Effector memory CD4-positive, alpha-beta T cell (primary cell): ENCODE data around the gene PLA2G2E.
"Not testable (repeated sequence)": the region's sequence is repeated elsewhere in the genome, so short reads cannot be mapped to it uniquely, and the experiment has no call there.

Experiments
- DNase-seq, 3 donors: peaks; one replicate each; pipeline ENCODE4 v3.0.0-alpha.2; 2020
- H3K27ac ChIP-seq: 2 replicates; pipeline ENCODE4 v1.7.0; 2013; ENCODE audit warnings: mild to moderate bottlenecking, low read length, moderate library complexity; ENCODE audit not compliant: insufficient read depth, poor library complexity, severe bottlenecking
- H3K27me3 ChIP-seq: replicated peaks from 2 replicates; pipeline ENCODE4 v1.7.0; 2013; ENCODE audit warnings: mild to moderate bottlenecking, low read length; ENCODE audit not compliant: insufficient read depth, control insufficient read depth, poor library complexity, severe bottlenecking
- H3K36me3 ChIP-seq: 2 replicates; pipeline ENCODE4 v1.7.0; 2013; ENCODE audit warnings: mild to moderate bottlenecking, low read length, moderate library complexity; ENCODE audit not compliant: control insufficient read depth, insufficient read depth
- H3K4me1 ChIP-seq: 2 replicates; pipeline ENCODE4 v1.7.0; 2013; ENCODE audit warnings: low read length, mild to moderate bottlenecking; ENCODE audit not compliant: control insufficient read depth, insufficient read depth, poor library complexity, severe bottlenecking
- H3K4me3 ChIP-seq: 2 replicates; pipeline ENCODE4 v1.7.0; 2013; ENCODE audit warnings: low read length, low read depth, mild to moderate bottlenecking; ENCODE audit not compliant: insufficient read depth, poor library complexity, severe bottlenecking
- H3K9me3 ChIP-seq: 2 replicates; pipeline ENCODE4 v1.7.0; 2013; ENCODE audit warnings: mild to moderate bottlenecking, low read length, moderate library complexity; ENCODE audit not compliant: control insufficient read depth

PLA2G2E gene

DNA sequence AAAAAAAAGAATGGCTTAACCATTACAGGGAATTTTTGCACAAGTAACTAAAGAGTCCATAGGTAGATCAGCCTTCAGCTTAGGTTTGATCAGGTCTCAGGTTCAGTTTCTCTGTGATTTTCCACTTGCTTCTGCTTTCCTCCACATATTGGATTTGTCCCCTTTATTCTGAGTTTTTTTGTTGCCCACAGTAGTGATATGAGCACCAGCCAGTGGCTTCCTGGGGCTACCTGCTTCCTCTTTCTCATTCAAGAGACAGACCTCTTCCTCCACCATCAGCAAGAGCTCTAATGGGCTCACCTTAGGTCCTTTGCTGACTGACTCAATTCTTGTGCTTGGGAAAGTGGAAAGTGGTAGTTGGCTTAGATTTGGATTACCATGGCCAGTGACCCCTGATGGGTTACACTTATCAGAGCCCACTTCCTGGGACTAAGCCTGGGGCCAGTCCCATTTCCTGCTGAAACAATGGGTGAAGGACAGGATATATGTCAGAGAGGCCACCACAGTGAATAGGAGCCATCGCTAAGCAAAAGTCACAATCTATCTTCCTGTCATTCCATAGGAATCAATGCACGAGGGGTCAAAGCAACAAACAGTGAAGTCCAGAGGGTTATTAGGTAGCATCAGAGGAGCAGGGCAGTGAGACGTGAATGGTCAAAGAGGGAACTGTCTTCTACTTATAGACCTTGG, 12.8 kb upstream of the PLA2G2E start:
- H3K9me3 ChIP-seq = peaks cover 9% of the 10 kb centered on the region
- H3K4me1 ChIP-seq = no peaks in the 10 kb centered on the region
- no peak overlapping the region for H3K27ac ChIP-seq
- no peak overlapping the region for H3K4me3 ChIP-seq
- no peaks in the 10 kb centered on the region for H3K36me3 ChIP-seq
- no peak for DNase-seq
- no peaks in the 10 kb centered on the region for H3K27me3 ChIP-seq

DNA sequence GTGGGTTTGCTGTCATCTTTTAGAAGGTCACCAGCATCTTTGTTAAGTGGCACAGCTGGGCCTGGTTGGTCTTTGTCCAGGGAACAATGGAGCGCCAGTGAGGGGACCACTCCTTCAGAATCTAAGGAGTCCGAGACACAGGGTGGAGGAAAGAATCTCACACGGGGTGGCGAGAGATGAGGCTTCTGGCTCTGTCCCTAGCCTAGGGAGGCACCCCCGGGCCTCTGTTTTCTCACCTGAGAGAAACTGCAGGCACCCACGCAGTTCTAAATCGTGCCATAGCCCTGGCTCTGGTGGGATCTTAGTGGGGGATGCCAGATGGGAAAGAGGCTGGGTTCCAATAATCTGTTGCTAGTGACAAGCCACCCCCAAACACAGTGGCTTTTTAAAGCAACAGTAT, 10.9 kb upstream of the PLA2G2E start:
- H3K4me3 ChIP-seq = no peak overlapping the region
- H3K9me3 ChIP-seq = peaks cover 9% of the 10 kb centered on the region
- no peaks in the 10 kb centered on the region for H3K27me3 ChIP-seq
- no peaks in the 10 kb centered on the region for H3K36me3 ChIP-seq
- H3K27ac ChIP-seq = no peak overlapping the region
- no peak for DNase-seq
- no peaks in the 10 kb centered on the region for H3K4me1 ChIP-seq

DNA sequence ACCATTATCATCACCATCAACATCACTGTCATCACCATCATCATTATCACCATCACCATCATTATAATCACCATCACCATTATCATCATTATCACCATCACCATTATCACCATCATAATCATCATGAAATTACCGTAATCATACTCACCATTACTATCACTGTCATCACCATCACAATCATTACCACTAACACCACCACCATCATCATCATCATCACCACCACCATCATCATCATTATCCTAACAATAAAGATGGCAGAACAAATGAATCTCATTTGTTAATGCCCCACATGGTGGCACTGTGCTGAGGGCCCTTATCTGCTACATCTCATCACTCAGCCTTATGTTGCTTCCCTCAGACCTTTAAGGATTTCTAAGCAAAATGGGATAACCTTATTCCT, 9.4 kb upstream of the PLA2G2E start:
- H3K9me3 ChIP-seq = peaks cover 9% of the 10 kb centered on the region
- no peak for DNase-seq

DNA sequence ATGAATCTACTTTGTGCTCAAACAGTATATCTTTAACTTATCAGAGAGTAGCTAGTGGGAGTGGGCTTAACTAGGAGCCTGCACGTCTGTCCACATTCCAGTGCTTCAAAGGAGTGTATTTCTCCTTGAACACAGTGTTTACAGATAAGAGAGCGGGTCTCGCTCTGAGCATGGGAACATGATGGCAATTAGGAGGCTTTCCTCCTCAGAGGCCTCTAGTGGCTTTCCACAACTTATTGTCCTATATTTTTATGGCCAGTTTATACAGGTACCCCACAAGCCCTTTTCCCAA, 3.7 kb upstream of the PLA2G2E start:
- not testable (repeated sequence) for H3K9me3 ChIP-seq, DNase-seq, H3K27ac ChIP-seq, H3K4me3 ChIP-seq, H3K4me1 ChIP-seq, H3K36me3 ChIP-seq, H3K27me3 ChIP-seq

More for the DNA sequence above, 9.4 kb upstream of the PLA2G2E start:
- H3K4me3 ChIP-seq = no peak overlapping the region
- no peaks in the 10 kb centered on the region for H3K27me3 ChIP-seq
- H3K36me3 ChIP-seq = no peaks in the 10 kb centered on the region
- H3K27ac ChIP-seq = no peak overlapping the region
- no peaks in the 10 kb centered on the region for H3K4me1 ChIP-seq

DNA sequence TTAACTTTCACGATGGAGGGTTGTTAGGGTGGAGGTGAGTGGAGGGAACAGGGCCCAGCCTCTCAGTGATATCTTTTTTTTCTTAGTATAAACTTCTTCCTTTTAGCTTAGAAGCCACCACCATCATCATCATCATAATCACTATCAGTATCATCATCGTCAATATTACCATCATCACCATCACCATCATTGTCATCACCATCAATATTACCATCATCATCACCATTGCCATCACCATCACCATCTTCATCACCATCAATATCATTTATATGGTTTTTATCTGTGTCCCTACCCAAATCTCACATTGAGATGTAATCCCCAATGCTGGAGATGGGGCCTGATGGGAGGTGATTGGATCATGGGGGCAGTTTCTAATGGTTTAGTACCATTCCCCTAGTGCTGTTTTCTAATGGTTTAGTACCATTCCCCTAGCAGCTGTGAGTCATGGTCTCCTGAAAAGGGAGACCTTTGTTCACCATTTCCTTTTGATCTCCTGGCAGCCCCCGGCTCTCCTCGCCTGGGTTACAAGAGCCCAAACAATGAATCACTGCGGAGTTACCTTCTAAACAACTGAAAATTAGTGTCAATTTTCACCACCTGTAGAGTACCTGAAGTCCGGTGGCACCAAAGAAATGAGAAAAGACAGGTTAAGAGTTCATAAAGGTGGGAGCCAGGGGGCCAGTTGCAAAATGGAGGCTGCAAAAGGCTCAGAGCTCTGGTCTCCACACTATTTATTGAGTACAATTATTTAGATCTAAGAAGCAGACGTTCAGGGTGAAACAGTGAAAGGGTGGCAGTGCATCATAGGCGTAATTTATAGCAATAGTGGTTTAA, 3.1 kb upstream of the PLA2G2E start:
- no peak for DNase-seq
- no peaks in the 10 kb centered on the region for H3K27me3 ChIP-seq
- peaks cover 3% of the 10 kb centered on the region for H3K9me3 ChIP-seq
- no peak overlapping the region for H3K4me3 ChIP-seq
- H3K36me3 ChIP-seq = no peaks in the 10 kb centered on the region
- H3K27ac ChIP-seq = no peak overlapping the region
- H3K4me1 ChIP-seq = no peaks in the 10 kb centered on the region

DNA sequence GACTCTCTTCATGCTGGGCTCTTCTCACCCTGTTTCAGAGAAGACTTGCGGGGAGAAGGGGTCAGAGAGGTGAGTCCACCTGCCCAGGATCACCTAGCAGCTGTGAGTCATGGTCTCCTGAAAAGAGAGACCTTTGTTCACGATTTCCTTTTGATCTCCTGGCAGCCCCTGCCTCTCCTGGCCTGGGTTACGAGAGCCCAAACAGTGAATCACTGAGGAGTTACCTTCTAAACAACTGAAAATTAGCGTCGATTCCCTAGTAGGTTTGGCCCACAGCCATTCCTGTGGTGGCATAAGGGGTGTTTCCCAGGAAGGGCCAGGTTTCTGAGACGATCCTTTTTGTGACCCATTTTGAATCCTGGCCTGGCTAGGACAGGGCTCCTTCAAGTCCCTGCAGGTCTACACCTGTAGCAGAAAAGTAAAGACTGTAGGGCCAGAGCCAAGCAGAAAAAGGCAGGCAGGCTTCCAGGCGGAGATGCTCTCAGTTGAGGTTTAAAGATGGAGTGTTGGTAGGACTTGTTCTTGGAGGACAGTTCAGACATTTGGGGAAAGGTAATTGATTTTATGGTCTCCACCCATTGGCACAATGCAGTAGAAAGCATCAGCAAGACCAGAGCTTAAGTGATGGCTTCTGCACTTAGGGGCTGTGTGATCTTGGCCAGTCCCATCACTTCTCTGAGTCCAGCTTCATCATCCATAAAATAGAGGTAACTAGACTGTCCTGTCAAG, 2.1 kb upstream of the PLA2G2E start:
- no peak for DNase-seq
- Histone ChIP-seq H3K27ac (no peak overlapping the region), H3K36me3 (no peaks in the 10 kb centered on the region), H3K9me3 (no peaks in the 10 kb centered on the region), H3K4me1 (no peaks in the 10 kb centered on the region), H3K4me3 (no peak overlapping the region), H3K27me3 (no peaks in the 10 kb centered on the region)

DNA sequence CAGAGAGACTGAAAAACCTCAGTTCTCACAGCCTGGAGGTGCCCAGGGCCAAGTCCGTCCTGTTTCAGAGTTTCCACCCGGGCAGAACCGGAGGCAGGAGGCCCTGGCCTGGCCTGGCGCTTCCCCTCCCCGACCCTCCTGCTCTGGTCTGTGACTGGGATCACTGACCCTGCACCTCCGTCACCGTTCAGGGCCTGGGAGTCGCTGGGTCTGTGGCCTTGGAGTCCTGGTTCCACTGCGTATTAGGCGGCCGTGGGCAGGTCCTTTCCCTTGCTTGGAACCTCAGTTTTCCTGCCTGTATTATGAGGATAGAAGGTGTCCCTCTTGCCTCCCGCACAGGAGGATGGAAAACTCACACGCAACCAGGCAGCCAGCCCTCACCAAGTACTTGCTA, 533 bp upstream of the PLA2G2E start:
- Histone ChIP-seq H3K4me3 (no peak overlapping the region), H3K36me3 (no peaks in the 10 kb centered on the region), H3K27ac (no peak overlapping the region), H3K9me3 (no peaks in the 10 kb centered on the region), H3K27me3 (no peaks in the 10 kb centered on the region), H3K4me1 (no peaks in the 10 kb centered on the region)
- no peak for DNase-seq

DNA sequence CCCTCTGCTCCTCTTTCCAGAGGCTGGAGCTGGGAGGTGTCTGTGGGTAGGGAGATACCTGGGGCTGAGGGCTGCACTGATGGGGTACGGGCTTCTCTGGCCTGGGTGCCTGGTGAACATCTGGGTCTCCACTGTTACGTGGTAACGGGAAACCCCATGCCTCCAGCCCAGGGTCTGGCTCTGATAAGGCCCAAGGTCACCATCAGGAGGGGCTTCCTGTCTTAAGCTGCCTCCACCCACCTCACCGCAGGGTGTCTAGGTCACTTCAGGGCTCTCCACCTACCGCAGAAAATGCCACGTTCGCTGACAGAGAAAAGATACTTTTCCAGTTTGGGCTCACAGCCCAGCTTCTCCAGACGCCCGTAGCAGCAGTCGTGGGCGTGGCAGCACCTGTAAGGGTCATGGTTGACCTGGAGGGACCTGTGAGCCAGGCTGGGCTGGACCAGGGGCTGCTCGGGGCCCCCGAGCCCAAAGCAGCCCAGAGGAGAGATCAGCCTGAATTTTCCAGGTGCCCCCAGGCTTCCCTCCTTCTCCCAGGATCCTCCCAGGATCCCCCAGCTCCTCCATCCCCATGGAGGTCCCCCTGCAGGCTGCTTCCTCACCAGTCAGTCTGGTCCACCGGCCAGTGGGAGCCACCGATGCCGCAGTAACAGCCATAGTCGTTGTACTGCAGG, 1.3 kb downstream of the PLA2G2E start:
- no peak overlapping the region for H3K4me3 ChIP-seq
- DNase-seq = no peak
- no peaks in the 10 kb centered on the region for H3K4me1 ChIP-seq
- no peaks in the 10 kb centered on the region for H3K36me3 ChIP-seq
- no peaks in the 10 kb centered on the region for H3K27me3 ChIP-seq
- no peaks in the 10 kb centered on the region for H3K9me3 ChIP-seq
- H3K27ac ChIP-seq = no peak overlapping the region

DNA sequence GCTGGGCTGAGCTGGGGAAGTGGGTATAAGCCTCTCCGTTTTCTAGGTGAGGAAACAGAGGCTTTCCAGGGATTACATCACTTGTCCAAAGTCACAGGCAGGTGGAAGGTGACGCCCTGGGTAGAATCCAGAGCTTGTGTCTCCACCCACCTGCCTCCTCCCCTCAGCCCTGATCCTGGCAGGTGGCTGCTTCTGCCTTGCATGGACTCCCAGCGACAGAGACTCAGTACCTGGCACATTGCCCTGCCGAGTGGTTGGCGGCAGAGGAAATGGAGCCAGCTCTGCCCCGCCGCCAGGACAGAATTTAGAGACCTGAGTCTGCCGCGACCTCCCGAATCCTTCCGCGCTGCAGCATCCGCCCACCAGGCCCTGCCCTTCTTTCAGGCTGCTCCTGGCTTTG, 2.1 kb downstream of the PLA2G2E start:
- no peaks in the 10 kb centered on the region for H3K9me3 ChIP-seq
- no peak for DNase-seq
- H3K27me3 ChIP-seq = no peaks in the 10 kb centered on the region
- no peaks in the 10 kb centered on the region for H3K36me3 ChIP-seq
- no peak overlapping the region for H3K4me3 ChIP-seq
- no peak overlapping the region for H3K27ac ChIP-seq
- no peaks in the 10 kb centered on the region for H3K4me1 ChIP-seq
